ENCODE measurements around the gene HPS1.
A peak's percentile ranks its signal among the peaks of the same experiment; 100 is the strongest.

The HPS1 gene

DNA sequence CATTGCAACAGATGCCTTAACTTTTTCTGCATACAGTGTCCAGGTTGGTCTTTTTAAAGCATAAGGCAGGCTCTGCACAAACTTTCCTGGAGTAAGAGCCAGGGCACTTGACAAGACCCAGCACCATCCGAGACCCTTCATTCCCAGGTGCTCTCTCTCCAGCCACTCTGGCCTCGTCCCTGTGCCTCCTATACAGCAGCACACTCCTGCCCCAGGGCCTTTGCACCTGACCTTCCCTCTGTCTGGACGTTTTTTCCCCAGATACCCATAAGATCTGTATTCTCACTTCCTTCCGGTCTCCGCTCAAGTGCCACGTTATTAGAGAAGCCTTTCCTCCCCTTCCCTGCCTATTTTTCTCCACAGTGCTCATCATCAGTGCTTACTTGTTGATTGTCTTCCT is 57.3 kb downstream of the HPS1 start:
- no peak for DNase-seq (ENCODE audit: low spot score)

DNA sequence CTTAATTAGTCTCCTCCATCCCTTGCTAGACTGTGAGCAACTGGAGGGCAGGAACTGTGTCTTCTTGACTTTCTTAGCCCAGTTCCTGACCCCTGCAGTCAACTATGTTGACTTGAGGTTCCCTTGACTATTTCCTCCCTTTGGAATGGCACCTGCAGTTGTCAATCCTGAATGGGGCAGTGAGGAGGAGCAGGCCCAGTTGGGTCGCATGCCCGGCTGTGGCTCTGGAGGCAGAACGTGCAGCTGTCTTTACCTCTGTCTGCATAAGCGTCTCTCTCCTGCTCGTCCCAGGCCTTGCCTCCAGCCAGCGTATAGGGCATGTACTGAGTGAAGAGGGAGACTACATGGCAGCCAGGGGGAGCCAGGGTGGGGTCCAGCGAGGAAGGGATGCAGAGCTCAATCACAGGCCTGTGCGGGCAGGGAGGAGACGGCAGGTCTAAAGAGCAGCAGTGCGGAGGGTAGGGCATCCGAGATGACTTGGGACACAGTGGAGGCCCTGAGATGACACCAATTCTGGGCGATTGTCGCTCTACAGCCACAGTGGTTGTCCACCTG is 58.6 kb downstream of the HPS1 start:
- no peak for DNase-seq (ENCODE audit: low spot score)

DNA sequence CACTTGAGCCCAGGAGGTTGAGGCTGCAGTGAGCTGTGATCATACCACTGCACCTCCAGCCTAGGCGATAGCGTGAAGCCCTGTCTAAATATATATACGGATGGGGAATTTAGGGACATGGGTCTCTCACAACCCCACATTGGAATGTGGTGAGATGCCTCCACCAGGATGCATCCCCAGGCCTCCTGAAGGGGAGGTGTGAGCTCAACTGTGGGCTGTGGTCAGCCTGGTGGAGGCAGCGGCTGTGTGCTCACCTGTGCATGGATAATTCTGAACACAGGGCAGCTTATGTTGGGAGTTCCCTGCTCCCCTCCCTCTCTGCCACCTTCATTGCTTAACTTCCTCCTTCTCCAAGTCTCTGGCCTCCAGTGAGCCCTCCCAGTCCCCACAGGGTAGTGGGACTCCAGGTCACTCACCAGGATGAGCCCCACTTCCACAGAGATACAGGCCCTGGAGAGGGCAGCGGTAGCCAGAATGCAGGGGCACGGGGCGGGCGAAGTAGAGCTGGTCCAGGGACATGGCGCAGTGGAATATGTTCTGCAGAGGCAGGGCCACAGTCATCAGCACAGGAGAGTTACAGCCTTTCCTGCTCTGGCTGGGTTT is 62.1 kb downstream of the HPS1 start:
- no peak for DNase-seq (ENCODE audit: low spot score)

DNA sequence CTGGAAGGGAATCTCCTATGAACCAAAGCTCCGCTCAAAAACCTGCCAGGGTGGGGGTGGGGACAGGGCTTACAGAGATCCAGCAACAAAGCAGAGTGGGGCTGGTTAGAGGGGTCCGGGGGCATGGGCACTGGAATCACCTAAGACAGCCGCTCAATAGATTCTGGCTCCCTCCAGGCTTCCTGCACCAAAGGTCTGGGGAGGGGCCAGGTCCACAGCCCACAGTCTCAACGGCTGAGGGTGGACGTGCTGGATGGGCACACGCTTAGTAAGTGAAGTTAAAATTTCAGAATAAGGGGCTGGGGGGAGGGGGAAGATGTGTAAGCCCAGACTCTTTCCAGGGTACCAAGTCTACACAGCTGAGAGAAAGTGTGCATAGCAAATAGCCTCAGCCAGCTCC is 62.9 kb downstream of the HPS1 start:
- no peak for DNase-seq (ENCODE audit: low spot score)

DNA sequence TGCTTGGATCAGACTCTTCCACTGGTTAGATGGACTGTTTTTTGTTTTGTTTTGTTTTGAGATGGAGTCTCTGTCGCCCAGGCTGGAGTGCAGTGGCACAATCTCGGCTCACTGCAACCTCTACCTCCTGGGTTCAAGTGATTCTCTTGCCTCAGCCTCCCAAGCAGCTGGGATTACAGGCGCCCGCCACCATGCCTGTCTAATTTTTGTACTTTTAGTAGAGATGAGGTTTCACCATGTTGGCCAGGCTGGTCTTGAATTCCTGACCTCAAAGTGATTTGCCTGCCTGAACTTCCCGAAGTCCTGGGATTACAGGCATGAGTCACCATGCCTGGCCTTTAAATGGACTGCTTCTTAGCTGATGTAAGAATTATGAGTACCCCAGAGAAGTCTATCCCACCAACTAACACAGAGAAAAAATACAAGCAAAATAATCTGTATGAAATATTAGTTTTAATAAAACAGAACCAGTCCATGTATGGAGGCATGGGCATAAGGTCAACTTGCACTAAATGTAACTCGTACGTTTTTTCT is 63.5 kb downstream of the HPS1 start:
- peak; percentile 45 for DNase-seq (ENCODE audit: low spot score)

DNA sequence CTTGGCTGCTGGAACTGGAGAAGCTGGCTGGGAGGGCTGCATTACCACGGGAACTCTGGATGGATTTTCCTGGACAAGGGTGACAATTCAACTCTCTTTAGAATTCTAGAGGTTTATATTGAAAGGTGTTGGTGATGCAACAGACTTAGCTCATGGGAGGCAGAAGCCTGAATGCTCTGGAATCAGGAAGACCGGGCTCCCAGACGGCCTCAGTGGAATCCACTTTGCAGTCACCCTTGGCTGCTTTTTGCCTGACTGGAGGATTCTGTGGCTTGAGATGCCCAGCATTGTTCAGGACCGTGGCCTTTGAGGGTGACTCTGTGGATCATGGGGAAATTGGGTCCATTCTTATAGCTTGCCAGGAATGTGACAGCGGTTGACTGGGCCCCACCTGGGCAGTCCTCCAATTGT is 64.0 kb downstream of the HPS1 start:
- no peak for DNase-seq (ENCODE audit: low spot score)

DNA sequence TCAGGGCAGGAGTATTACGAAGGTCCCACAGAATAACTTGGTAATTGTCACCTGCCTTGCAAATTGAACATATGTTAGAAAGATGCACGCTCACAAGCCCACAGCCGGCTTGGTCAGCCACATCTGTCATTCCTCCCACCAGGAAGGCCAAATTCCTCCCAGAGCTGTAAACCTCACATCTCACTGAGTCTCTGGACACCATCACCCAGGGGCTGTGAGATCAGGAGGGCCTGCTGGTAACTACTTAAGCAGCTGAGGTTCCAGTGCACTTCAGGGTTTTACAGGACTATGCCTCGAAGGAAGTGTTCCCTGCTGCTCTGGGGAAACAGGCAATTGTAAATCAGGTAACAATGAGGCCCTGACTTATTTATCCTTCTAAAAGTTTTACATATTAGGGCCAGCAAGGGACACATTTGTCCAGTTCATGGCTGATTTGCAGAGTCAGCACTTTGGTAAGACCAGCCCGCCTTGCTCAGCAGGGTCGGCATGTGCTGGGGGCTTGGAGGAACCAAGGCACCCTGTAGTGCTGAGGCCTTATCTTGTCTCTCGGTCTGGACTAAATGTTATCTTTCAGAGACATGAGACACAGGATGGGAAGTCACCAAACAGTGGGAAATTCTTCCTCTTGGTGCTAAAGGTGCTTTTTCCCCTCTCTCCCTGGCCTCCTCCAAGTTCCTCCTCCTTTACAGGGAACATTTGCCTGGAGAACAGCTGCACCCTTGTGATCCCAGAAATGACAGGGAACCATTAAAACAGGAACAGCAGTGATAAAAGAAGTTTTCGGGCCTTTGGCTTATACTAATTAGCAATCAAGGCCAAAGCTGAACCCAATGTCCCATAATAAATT is 66.0 kb downstream of the HPS1 start:
- DNase-seq (ENCODE audit: low spot score): no peak

DNA sequence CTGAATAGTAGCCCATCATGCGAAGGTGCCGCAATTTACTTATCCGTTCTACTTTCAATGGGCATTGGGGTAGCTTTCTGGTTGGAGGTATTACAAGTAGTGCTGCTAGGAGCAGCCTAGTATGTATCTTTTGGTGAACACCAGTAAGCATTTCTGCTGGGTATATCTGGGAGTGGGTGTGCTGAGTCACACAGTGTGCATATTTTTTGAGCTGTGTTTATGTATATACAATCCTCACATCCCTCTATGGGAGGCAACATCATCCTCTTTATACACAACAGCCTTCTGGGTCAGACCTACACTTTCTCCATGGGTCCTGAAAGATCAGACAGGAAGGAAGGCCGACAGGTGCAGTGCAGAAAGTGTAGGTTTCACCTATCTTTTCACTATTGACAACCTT is 68.0 kb downstream of the HPS1 start:
- no peak for DNase-seq (ENCODE audit: low spot score)

DNA sequence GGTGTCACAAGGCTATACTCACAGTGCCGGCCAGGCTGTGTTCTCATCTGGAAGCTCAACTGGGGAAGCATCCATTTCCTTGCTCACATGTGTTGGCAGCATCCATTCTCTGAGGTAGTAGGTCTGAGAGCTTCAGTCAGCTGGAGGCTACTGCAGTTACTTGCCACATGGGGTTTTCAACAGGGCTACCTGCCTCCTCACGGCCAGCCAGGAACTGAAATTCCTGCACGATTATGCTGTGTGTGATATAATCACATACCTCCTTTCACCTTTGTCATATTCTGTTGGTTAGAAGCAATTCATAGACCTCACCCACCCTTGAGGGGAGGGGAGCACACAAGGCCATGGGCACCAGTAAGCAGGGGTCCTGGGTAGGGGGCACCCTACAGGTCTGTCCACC is 69.2 kb downstream of the HPS1 start:
- no peak for DNase-seq (ENCODE audit: low spot score)

DNA sequence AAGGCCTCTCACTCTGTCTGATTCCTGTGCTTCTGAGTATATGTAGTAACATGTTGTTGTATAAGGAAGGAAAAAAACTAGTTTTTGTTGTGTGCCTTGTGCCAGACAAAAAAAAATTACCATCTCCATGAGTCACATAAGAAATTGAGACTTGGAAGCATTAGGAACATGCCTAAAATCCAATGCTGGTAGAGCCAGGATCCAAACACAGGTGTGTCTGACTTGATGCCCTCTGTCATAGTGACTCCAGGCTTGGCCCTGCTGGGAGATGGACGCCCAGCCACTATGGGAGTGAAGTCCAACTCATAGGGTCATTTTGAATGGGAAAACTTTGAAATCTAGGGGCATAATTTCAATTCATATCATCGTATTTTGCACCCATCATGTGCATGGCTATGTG is 69.7 kb downstream of the HPS1 start:
- no peak for DNase-seq (ENCODE audit: low spot score)

DNA sequence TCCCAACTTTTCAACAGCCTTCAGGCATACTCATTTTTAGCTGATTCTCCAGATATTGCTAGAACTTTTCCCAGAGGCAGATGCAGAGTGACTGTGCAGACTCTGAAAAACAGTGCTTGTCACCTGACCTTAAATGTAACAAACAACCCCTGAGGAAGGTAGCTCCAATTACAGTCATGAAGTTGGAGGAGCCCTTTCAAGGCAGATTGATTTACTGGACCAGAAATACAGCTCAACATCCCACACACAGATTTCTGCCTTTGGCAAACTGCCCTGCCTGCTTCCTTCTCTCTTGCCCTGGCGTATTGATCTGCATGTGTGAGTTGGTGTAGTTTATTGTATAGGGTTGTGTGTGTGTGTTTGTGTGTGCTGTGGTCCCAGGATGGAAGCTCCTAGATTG is 70.2 kb downstream of the HPS1 start:
- no peak for DNase-seq (ENCODE audit: low spot score)

DNA sequence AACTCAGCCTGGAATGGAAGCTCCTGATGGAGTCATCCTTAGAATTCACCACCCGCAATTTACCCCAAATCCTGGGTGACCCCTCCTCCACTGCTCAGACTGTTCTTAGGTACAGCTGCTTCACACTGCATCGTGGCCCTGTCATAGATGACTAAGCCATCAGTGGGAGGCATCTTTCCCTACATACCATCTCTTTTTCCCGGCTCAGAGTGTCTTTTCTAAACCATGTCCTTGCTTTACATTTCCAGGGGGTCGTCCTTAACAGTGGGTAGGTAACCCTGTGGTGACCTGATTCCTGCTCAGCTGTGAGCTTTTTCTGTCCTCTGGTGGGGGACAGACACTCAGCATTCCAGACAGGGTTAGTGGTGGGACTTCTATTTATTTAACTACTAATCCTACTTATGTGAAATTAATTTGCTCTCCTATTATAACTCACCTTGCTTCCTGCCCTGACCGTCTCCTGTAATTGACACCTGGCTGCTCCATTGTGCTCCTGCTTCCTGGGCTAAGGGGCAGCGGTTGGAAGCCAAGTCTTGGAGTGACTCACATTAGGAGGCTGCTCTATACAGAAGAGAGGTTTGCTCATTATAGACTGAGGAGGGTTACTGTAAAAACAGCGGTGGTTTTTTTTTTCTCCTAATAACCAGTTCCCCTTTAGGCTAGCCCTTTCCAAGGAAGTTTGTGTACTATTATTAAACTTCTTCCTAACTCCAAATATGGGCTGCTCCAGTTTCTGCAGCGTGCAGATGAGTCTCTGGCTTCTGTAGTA is 72.3 kb downstream of the HPS1 start:
- DNase-seq (ENCODE audit: low spot score): peak; percentile 77

DNA sequence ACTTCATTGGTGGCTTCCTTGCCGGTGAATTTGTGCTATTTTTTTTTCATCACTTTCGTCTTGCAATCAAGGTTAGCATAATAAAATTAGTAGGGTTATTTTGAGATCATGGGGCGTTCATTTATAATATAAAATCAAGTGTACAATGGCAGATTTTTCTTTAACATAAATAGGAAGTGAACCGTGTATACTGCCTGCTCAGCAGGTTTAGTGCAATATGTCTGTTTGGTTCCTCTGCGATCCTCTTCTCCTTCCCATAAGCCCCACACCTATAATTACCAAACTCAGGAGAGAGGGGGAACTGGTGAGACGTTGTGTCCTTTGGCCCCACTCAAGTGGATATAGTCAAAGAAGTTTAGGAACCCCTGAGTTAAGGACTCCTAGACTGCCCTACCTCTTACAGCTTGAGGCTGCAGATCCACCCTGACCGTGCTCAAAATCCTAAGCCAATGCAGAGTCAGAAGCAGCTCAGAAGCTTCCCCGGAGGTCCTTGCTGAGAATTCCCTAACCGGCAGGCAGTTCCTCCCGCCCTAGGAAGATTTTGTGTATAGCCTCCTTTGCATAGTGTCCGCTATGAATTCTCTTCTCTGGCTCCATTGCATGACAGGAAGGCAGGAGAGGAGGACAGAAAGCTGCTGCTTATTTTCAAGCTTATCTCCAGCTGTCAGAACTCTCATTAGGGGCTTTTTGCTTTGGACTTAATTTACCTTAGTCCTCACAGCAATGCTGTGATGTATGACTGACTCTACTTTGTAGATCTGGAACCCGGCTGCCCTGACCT is 73.3 kb downstream of the HPS1 start:
- no peak for DNase-seq (ENCODE audit: low spot score)

DNA sequence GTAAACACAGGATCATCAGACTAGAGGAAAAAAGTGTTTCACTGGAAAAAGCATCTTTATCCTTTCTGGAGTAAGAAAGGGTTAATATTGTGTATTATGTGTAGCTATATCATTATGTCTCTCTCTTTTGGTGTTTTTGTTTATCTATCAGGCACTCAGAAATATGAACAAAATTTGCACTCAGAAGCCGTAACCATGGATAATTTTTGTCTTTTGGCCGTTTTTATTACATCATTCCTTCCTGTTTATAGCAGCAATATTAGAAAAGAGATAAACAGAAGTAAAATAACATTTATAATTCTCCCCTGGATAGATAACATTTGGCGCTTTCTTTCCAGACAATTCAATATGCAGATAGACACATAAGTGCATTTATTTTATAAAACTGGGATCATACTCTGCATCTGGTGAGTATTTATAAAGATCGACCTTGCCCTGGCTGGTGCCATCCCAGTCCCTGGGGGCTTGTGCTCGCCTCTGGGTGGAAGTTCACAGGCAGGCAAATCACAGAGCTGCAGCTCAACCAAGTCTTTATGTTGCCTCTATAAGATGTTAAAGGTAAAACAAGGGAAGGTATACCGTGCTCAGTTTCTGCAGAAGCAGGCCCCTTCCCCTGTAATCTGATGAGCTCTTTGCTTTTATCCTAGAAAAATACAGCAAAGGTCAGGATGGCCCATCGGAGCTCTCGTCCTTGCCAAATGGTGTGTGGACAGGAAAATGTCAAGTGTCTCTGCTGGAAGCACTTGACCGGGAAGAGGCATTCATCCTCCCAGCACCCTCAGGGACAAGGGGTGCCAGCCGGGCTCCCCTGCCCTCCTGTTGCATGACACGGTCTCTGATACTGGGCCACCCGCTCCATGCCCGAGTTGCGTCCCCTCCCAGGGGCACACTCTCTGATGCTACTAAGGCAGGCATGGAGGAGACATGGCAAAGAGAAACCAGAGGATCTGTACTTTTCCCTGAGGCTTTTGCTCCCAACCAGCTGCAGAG is 75.6 kb downstream of the HPS1 start:
- no peak for DNase-seq (ENCODE audit: low spot score)

DNA sequence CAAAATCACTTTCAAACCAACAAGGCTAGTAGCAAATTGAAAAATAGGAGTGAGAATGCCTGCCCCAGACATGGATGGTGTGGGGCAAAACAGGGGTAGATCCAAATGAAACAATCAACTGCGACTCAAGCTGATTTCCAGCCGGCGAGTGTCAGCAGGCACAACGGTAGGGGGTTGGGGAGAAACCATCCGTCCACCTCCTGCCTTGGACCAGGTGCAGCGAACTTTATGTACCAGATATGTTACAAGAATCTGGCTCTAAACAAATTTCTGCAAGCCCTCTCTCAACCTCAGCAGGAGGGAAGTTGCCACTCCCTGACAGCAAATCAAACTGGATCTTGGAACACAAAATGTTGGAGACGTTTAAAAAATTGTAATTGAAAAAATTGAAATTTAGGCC is 76.9 kb downstream of the HPS1 start:
- DNase-seq (ENCODE audit: low spot score): no peak

DNA sequence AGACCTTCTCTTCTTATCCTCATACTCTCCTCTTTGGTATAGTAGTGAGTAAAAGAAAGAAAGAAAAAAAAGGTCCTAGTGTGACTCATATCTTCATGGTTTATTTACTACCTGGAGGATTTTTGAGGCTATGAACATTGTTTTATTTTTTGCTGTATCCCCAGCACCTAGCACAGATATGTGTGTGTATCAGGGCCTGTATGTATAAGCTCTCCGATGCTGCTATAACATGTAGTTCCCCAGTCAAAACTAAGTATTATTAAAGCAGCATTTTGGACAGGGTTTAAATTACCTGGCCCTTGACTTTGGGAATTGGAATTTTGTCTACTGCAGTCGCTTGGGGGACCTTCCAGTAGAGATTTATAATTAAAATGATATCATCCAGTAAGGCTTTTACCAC is 78.1 kb downstream of the HPS1 start:
- no peak for DNase-seq (ENCODE audit: low spot score)

DNA sequence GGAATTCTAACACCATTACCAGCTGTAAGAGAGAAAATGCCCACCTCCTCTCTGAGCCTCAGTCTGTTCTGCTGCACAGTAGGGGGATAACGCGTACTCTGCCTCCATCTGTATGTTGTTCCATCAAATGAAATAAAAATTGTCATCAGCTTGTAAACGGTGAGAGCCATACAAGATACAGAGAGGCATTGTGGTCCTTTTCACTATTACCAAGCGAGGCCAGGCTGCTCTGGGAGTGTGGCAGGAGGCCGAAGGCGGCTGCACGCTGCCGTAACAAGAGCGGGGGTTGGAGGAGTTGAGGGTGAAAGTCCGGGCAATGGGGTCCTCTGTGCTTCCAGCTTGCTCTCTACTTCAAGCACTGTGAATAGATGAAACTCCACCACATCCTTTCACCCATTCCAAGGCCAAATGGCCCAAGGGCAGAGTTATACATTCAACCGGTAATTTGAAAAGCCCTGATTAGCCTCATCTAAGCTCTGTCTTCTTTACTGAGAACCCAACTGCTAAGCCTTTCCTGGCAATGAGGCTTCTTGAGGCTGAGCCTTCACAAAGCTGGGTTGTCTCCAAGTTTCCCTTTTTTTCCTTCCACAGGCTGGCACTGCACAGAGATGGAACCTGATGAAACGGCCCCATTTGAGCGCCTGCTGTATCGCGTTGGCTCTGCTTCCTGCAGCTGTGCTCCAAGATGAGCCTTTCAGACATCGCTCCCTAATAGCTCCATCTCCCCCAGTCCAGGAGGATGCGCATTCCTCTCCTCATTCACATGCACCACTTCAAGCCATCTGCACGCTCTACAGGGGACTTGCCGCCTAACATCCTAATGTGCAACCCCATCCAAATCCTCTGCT is 78.9 kb downstream of the HPS1 start:
- no peak for DNase-seq (ENCODE audit: low spot score)

Measured in GM03348 (cell line).